GM21528 (cell line): ENCODE results near the gene FFAR3.

ENCODE experiments used
- ATAC-seq: cut with Tn5 transposase; IDR thresholded peaks from one replicate; pipeline ENCODE4 v1.9.1; 2021; ENCODE audit warnings: mild to moderate bottlenecking, moderate library complexity; ENCODE audit not compliant: unreplicated experiment, low FRiP score

FFAR3 gene

DNA sequence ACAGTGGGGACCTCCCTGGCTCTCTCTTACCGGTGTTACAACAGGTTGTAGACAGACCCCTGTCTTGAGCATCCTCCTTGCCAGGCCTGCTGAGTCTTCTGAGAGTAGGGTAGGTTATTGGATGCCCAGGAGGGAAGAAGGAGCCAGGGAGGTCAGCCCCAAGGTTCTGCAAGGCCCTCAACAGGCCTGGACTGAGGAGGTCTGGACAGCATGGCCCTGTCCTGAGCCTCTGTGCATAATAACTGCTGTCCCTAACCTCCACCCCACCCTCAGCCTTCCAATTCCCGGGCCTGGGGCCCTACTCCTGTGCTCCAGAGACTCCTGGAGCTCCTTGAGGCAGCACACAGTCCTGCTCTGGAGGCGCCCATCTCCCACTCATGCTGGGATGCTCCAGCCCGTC lies 28.9 kb upstream of the FFAR3 start:
- no peak for ATAC-seq

DNA sequence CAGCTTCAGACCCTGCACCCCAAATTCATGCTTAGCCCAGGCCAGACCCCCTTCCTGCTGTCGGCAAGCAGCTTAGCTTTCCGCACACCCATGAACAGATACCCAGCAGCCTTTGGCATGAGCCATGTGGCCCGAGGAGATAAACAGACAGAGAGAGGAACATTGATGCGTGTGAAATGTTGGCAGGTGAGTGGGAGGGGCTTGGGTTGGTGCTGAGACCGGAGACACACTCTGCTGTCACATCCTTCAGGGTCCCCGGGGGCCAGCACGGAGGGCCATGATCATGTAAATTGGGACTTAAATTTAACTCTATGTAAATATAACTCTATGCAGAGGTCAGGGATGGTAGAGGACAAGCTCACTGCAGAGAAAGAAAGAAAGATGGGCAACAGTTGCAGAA lies 27.8 kb upstream of the FFAR3 start:
- peak; percentile 42 for ATAC-seq

DNA sequence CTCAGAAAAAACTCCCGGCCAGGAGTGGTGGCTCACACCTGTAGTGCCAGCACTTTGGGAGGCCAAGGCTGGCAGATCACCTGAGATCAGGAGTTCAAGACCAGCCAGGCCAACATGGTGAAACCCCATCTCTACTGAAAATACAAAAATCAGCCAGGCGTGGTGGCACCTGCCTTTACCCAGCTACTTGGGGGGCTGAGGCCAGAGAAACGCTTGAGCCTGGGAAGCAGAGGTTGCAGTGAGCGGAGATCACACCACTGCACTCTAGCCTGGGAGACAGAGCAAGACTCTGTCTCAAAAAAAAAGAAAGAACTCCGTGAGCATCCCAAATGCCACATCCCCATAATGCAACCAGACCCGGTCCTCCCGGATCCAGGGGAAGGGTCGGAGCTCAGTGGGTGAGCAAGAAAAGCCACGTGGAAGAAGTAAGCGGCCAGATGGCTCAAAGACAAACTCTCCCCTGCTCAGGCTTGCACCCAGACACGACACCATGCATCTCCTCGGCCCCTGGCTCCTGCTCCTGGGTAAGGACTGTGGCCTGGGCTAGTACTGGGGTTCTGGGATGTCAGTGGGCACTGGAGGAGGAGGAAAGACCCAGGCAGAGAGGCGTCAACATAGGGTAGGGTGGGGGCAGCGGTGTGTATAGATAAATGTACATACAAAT lies 26.6 kb upstream of the FFAR3 start:
- no peak for ATAC-seq

DNA sequence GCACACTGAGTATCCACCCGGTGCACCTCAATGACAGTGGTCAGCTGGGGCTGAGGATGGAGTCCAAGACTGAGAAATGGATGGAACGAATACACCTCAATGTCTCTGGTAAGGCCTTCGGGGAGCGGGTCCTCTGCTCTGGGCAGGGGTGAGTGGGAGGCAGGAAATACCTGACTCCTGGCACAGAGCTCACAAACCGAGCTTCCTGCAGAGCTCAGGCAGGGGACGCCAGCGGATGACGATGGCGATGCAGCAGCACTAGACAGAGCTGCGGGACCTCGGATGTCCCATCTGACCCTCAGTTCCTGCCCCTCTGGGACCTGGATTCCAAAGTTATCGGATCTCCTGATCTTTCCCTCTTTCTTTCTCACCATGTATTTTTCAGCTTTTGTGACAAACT lies 25.4 kb upstream of the FFAR3 start:
- ATAC-seq: no peak

GRCh38 chr19:35334144-35334753 lies 24.0 kb upstream of the FFAR3 start:
- ATAC-seq: no peak

DNA sequence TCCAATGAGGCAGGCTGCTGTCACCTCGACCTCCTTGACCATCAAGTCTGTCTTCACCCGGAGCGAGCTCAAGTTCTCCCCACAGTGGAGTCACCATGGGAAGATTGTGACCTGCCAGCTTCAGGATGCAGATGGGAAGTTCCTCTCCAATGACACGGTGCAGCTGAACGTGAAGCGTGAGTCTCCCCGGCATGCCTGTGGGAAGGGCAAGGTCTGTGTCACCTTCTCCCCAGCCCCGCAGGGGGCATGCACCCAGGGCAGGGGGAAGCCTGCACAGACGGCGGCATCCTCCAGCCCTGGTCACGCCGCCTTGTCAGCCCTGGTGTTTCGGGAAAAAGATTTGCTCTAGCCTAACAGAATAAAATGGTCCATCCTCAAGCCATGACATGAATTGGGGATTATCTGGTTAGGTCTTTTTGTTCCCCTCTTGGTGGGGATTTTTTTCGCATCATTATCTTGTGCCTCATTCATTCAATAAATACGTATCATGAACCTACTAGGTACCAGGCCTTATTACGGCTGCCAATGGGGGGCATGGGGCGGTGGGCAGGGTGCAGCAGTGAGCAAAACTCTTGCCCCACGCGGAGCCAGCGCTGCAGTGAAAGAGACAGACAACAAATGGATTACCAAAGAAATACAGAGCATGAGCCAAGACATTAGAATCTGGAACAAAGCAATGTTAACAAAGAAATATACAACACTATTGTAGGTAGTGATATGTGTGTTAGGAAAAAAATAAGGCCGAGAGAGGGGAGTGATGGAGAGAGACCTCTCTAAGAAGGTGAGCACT lies 21.9 kb upstream of the FFAR3 start:
- no peak for ATAC-seq

DNA sequence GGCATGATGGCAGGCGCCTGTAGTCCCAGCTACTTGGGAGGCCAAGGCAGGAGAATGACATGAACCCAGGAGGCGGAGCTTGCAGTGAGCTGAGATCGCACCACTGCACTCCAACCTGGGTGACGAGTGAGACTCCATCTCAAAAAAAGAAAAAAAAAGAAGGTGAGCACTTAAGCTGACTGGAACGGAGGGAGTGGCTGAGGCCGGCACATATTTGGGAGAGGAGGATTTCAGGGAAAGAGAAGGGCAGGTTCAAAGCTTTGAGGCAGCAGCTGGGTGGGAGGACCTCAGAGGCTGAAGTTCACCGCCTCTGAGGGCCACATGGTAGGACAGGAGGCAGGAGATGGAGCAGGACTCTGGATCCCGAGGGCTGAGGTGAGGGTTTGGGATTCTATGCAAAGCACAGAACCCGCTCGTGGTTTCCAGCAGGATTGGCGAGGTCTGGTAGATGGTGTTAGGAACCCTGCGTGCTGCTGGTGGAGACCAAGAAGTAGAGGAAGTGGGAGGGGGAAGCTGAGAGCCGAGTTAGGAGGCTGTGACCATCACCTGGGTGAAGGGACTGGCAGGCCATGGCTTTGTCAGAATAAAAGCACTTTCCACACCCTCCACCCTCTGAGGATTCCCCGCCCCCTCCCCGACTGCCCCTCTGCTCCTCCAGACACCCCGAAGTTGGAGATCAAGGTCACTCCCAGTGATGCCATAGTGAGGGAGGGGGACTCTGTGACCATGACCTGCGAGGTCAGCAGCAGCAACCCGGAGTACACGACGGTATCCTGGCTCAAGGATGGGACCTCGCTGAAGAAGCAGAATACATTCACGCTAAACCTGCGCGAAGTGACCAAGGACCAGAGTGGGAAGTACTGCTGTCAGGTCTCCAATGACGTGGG lies 20.9 kb upstream of the FFAR3 start:
- ATAC-seq: no peak

DNA sequence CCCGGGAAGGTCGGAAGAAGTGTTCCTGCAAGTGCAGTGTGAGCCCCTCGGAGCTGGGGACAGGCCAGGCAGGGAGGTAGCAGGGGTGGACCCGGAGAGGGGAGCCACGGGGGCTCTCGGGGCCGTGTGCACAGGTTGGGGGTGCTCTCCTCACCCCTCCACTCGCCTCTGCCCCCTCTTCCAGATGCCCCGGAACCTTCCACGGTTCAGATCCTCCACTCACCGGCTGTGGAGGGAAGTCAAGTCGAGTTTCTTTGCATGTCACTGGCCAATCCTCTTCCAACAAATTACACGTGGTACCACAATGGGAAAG lies 20.3 kb upstream of the FFAR3 start:
- no peak for ATAC-seq

- no peak for ATAC-seq
Measured at GRCh38 chr19:35340431-35340830, 17.8 kb upstream of the FFAR3 start.

- no peak for ATAC-seq
Measured at GRCh38 chr19:35341006-35341405, 17.3 kb upstream of the FFAR3 start.

GRCh38 chr19:35341565-35342225 lies 16.6 kb upstream of the FFAR3 start:
- no peak for ATAC-seq

DNA sequence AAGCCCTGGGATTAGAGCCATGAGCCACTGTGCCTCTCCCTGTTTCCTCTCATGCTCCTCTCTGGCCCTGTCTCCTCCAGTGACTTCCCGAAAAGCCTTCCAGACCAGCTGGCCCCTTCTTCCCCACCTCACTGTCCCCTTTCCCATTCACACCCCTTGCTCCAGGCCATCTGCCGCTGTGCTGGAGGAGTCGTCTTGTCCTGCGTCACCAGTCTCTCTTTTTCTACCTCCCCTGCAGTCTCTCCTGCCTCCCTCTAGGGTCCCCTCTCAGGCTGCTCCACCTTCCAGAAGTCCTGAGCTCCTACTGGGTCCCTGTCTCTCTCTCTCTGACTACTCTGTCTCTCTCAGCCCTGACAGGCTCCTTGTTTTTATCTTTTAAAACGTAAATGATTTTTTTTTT lies 15.8 kb upstream of the FFAR3 start:
- no peak for ATAC-seq

- ATAC-seq: no peak
Measured at GRCh38 chr19:35344511-35345031, 13.7 kb upstream of the FFAR3 start.

GRCh38 chr19:35345671-35346111 lies 12.6 kb upstream of the FFAR3 start:
- ATAC-seq: no peak

DNA sequence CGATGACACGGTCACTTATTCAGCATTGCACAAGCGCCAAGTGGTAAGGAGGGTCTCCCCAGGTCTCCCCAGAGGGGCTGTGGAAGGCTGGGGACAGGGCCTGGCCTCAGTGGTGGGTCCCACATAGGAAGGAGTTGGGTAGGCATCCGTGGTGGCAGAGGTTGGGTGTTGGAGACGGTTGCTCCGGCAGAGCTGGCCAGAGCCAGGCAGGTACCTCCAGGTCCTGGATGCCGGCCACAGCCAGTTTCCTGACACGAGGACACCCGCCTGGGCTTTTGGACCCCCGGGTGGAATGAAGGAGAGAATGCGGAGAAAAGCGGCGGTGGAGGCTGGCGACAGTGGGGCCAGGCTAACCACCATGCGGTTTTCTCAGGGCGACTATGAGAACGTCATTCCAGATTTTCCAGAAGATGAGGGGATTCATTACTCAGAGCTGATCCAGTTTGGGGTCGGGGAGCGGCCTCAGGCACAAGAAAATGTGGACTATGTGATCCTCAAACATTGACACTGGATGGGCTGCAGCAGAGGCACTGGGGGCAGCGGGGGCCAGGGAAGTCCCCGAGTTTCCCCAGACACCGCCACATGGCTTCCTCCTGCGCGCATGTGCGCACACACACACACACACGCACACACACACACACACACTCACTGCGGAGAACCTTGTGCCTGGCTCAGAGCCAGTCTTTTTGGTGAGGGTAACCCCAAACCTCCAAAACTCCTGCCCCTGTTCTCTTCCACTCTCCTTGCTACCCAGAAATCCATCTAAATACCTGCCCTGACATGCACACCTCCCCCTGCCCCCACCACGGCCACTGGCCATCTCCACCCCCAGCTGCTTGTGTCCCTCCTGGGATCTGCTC lies 11.8 kb upstream of the FFAR3 start:
- no peak for ATAC-seq

DNA sequence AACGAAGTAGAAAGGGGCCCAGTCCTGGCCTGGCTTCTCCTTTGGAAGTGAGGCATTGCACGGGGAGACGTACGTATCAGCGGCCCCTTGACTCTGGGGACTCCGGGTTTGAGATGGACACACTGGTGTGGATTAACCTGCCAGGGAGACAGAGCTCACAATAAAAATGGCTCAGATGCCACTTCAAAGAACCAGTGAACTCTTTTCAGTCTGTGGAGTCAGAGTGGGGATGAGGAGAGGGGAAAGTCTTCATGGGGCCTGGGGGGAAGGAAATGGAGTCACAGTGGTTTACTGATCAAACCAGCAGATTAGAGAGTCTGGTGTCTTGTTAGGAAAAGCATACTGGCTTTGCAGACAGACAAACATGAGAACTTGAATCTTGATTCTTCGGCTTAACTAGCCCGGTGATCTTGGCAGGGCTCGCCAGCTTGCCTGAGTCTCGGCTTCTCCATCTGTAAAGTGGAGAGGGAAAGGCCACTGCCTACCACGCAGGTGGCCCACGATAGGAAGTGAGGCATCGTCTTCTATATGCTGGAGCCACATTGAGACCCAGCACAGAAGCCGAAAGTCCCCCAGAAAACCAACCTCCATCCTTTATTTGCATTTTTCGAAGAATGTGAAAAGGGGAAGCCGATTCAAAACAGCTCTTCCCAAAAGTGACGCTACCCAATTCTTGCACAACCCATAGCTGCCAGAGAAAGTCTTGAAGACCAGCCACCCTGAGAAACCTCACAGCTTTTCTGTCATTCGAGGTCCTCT lies 10.9 kb upstream of the FFAR3 start, which contains the start of gene FFAR1:
TSS of gene FFAR1 (plus strand) at position 732 of the 759 bp plus-strand sequence. CDS start 3,650 bp downstream, outside the sequence.
- ATAC-seq: peak; percentile 59

- no peak for ATAC-seq
Measured at GRCh38 chr19:35347930-35348298, 10.3 kb upstream of the FFAR3 start.

DNA sequence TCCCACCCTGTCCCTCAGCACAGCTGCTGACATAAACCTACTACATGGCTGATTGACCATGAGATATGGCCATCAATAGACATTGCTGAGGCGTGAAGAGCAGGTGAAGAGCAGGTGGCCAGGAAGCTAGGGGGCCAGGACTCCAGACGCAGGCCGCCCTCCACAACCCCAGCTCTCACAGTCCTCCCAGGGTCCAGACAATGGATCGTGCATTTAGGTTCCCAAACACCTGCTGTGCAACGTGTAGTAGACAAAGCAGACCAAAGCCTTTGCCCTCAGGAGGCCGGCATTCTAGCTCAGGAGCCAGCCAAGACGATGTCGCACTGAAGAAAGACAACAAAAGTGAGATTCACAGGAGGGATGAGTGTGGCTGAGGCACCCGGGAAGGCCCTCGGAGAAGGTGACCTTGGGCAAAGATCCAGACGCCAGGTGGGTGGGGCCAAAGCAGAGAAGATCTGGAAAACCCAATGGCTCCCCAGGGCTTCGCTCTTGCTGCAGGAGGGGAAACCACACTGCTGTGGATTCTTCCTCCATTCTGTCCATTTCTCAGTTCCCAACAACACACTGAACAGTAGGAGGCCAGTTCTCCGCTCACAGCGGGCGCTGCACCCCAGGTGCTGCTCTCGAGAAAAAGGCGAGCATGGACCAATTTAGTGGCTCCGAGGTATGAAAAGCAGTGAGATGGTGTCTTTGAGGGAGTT lies 9.2 kb upstream of the FFAR3 start:
- ATAC-seq: no peak
